ENCODE data around the gene GATA5.

GATA5 gene

DNA sequence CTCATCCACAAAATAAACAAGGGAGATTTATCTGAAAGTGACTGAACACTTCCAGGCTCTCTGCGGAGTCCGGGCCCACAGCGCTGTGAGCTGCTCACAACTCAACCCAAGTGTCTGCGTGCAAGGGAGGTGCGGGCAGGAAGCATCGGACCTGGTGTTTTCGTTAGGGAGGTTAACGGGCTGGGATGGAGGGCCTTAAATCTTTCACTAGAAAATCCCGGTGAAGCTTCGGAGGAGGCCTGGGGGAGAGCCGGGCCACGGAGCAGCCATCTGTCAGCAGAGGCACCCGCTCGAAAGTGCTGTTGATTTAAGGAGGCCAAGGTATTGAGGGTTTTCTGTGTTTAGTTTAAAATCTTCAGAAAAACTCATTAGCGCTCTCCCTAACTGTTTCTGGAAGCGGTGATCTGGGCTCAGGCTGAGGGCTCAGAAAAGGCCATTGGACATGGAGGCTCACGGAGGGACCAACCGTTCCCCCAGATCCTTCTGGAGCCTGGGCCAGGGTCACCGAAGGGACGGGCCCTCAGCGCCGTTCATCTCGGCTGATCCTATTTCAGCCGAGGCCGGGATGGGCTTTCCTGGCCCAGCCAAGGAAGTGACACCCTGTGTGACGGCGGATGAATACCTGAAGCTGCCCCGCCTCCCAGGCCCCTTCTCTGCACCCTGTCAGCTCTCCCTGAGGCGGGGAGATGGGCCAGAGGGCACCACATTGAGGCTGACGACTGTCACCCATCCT lies 20.7 kb downstream of the GATA5 start:
- no peak for DNase-seq (ENCODE audit: low read depth, low spot score)

GRCh38 chr20:62453186-62453808 lies 22.5 kb downstream of the GATA5 start:
- DNase-seq (ENCODE audit: low read depth, low spot score): no peak

DNA sequence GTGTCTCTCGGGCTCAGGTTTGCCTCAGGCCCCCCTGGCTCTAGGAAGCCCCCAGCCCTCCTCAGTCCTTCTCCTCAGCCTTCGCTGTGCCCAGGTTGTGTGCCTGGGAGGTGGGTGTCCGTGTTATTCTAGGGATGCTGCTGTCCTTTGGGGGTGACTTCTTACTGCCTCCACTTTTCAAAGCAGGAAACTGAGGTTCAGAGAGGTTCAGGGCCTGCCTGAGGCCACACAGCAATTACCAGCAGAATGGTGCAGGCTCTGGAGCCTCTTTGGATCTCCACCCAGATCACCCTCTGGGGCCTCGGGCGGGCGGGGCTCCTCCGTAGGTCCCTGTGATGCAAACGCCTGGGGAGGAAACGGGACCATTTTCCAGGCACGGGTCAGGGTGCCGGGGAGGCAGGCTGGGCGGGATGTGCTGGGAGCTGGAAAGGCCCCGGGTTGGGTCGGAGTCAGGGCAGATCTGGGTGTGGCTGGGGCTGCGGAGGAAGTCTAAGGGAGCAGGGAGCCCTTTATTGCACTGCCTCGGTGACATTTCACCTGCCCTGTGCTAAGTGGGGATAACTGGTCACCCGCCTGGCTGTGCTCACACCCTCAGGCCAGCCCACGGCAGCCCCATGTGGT lies 23.2 kb downstream of the GATA5 start:
- no peak for DNase-seq (ENCODE audit: low read depth, low spot score)

DNA sequence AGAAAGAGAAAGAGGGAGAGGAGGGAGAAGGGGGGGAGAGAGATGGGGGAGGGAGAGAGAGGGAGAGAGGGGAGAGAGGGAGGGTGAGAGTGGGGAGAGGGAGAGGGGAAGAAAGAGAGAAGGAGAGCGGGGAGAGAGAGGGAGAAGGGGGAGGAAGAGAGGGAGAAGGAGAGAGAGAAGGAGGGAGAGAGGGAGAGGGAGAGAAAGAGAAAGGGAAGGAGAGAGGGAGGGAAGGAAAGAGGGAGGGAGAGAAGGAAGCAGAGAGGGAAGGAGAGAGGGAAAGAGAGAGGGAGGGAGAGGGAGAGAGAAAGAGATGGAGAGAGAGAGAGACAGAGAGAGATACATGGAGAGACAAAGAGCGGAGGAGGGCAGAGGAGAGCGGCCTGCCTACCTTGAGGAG lies 23.8 kb downstream of the GATA5 start:
- no peak for DNase-seq (ENCODE audit: low read depth, low spot score)

GRCh38 chr20:62451156-62451767 lies 24.5 kb downstream of the GATA5 start:
- no peak for DNase-seq (ENCODE audit: low read depth, low spot score)

DNA sequence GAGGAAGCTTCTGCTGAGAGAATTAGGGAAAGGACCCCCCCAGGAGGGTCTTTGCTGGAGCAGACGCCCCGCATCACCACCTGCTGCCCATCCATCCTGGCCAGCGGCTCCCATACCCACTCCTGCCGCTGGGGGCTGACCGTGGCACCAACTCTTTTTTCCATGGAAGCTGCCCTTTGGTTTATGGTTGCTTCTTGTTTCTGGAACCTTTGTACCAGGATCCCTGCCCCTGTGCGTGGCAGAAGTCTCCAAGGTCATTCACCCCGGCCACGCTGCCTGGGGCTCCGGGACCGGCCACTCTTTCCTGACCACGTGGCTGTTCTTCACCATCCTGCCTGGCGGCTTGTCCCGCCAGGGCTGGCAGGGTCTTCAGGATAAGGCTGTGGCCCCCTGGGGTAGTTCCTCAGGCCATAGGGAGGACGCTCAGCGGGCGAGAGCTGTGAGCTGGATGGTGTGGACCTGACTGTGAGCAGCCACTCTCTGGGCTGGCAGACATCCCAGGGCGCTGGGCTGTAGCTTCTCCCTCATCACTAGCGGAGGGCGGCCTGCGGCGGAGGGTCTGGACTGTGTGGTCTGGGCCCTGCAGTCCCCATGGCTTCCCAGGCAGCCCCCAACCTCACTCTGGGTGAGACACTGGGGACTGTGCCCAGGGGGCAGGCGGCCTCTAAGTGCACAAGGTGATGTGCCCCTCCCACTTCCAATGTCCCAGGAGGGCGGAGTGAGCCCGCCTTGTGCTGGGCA lies 25.7 kb downstream of the GATA5 start:
- DNase-seq (ENCODE audit: low read depth, low spot score): no peak

- DNase-seq (ENCODE audit: low read depth, low spot score): no peak
These were observed 27.0 kb downstream of the GATA5 start for GRCh38 chr20:62448788-62449187.

GRCh38 chr20:62448038-62448437 lies 27.8 kb downstream of the GATA5 start:
- no peak for DNase-seq (ENCODE audit: low read depth, low spot score)

DNA sequence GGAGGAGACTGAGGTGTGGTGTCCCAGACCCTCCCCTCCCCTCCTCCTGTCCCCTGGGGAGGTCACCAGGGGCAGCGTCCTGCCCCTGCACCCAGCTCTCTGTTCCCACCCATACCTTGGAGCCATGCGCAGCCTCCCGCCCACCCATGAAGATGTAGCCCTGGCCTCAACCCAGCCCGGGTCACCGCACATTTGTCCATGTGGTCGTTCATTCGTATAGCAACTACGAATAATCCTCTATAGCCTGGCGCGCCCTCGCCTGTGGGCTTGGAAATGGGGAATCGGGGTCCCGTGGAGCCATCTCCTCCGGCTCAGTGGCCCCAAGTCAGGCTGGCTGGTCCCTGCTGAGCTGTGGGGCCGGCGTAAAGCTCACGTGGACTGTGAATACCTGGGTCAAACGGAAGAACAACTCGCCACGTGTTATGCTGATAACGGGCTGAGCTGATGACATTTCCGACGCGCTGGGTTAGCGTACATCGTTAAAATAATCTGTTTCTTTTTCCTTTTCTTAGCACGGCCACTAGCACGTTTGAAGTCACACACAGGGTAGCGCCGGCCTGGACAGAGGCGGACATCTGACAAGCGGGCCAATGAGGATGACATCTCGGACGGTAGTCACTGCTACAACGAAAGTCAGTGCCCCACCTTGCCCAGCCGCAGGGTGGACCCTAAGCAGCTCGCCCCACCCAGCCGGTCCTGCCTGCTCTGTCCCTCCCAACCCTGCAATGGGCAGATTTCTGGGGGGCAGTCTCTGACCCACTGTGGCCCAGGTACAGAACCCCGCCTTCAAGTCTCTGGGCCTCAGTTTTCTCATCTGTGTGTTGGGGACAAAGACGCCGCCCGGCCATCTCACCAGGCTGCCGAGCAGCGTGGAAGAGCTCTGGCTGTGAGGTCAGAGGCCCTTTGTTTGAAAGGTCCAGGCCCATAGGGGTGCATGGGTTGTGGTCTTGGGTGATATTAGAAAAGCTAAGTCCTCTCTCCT lies 28.6 kb downstream of the GATA5 start:
- no peak for DNase-seq (ENCODE audit: low read depth, low spot score)

GRCh38 chr20:62446481-62446880 lies 29.3 kb downstream of the GATA5 start:
- no peak for DNase-seq (ENCODE audit: low read depth, low spot score)

GRCh38 chr20:62445553-62446340 lies 30.0 kb downstream of the GATA5 start:
- no peak for DNase-seq (ENCODE audit: low read depth, low spot score)

DNA sequence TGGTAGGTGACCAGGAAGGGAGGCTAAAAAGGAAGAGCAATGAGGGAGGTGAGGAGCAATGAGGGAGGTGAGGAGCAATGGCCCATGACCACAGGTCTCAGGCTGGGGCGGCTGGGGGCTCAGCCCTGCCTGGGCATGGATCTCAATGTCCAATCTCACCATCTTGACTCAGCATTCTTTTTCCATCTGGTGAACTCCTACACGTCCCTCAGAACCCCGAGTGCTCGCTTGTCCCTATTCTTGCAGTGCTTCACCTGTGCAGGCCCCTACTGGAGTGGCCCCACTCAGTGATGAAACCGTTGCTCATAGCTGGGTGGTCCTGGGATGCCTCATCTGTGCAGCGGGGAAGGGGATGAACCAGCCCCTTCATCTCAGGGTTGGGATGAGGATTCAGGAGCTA lies 31.5 kb downstream of the GATA5 start:
- no peak for DNase-seq (ENCODE audit: low read depth, low spot score)

DNA sequence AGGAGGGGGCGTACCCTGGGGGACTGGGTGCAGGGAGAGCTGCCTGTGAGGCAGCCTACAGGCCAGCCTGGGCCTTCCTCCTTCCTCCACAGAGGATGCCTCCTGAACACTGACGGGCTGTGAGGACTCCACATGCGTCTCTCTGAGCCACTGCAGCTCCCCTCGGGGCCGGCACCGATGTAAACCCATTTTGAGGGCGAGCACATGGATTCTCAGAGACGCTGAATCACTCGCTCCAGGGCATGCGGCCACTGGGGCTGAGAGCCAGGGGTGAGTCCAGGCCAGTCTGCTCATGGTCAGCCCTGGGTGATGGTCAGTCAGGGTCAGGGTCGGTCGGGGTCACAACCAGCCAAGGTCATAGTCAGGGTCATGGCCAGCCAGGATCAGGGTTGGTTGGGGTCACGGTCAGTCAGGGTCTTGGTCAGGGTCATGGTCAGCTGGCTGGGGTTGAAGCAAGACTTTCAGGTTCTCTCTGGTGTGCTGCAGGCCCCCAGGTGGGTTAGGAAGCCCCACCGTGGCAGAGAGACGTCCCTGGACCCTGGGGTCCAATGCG lies 33.7 kb downstream of the GATA5 start:
- no peak for DNase-seq (ENCODE audit: low read depth, low spot score)

GRCh38 chr20:62439218-62439617 lies 36.6 kb downstream of the GATA5 start:
- DNase-seq (ENCODE audit: low read depth, low spot score): no peak

GRCh38 chr20:62437927-62438326 lies 37.9 kb downstream of the GATA5 start:
- no peak for DNase-seq (ENCODE audit: low read depth, low spot score)

DNA sequence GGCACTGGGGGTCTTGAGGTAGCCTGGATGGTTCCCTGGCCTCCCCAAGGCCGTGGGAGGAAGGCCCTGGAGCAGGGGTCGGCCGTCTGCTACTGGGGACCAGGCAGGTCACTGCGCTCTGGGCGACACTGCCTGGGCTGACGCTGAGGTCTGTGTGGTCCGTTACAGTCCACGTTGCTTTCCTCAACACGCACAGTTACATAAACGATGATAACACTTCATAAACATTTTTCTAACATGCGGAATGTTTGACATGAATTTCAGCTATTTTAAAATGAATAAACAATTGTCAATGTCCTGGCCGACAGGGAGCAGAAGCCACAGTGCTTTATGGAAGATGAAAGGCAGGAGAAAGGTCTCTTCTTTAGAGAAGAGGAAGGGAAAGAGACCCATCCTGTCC lies 38.3 kb downstream of the GATA5 start:
- DNase-seq (ENCODE audit: low read depth, low spot score): no peak

DNA sequence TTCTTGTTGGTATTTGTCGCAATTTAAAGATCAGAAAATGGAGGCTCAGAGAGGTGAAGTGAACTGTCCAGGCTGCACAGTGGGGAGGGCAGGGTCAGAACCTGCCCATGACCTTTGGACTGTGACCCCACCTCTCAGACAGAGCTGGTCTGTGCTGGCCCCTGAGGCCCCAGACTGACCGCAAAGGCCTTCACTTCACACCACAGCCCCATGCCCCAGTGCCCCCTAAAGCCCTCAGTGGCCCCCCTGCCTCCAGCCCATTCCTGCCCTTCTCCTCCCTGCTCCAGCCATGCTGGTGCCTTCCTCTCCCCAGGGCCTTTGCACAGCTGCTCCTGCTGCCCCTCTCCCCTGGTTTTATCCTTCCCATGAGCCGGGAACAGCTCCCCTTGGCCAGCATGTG lies 39.1 kb downstream of the GATA5 start:
- DNase-seq (ENCODE audit: low read depth, low spot score): no peak

DNA sequence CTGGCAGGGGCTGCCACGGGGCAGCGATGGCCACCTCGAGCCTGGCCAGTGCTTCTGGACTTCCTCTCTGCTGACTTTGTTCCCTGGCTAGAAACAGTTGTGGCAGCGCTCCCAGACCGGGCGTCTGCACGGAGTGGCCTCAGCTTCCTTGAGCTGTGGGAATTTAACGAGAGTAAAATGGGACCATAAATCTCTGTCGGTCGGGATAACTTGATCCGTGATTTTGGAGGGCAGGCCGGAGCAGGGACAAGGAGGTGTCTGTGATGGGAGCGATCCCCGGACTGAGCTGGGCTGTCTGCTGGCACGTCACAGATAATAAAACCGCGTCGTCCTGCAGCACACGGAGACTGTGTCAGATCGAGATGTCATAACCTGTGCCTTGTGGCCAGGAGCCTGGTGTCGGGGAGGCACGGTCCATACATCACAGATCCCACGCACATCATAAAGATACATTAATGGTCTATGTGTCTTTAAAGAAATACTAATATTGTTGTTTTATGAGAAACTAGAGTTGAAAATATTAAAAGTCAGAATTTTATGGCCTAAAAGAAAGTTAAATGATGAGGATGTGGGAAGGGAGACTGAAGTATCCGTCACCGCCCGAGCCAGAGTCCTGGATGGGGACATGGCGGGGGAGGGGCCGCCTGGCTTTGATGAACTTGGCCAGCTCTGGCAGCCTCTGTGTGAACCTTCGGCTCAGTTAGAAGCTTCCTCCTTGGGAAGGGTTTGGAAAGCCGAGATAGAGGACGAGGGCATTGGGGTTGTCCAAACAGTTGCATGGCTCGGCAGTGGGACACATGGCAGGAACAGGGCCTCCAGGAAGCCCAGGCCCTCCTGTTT lies 41.9 kb downstream of the GATA5 start:
- DNase-seq (ENCODE audit: low read depth, low spot score): no peak
